Measurements from ENCODE around the gene MEIKIN. TPM values are rescaled to one million over a fixed set of nuclear protein-coding genes. Genes with fewer than 3 reads are reported as not detected.

MEIKIN gene
- total and polyA plus RNA-seq, 2 donors (not counting 3 experiments of a cell fraction or from before 2014, with no cell fraction given): not detected

- H3K27me3 ChIP-seq (ENCODE audit: control insufficient read depth in 2 of 2, insufficient read depth in 2 of 2, low read length in 2 of 2): peaks cover 0 to 4% of the 10 kb centered on the region in 2 experiments
- BruUV-seq (replicated peaks): no TSS peak
These were observed 65.8 kb downstream of the MEIKIN start for GRCh38 chr5:131879705-131880104.

More at GRCh38 chr5:131879705-131880104, 65.8 kb downstream of the MEIKIN start:
- Histone ChIP-seq H3K4me3 (replicated peaks in 1 of 3; ENCODE audit: insufficient read depth in 1 of 3, low read depth in 1 of 3, low read length in 3 of 3) (no peak overlapping the region), H2AFZ (ENCODE audit: low read depth, low read length) (no peak overlapping the region), H3K36me3 (ENCODE audit: control insufficient read depth in 2 of 2, extremely low read depth in 1 of 2, insufficient read depth in 2 of 2, low read length in 2 of 2) (no peaks in the 10 kb centered on the region), H3K4me1 (ENCODE audit: control insufficient read depth, extremely low read depth, insufficient read depth, low read length) (no peaks in the 10 kb centered on the region), H3K9me3 (replicated peaks; ENCODE audit: control insufficient read depth, insufficient read depth, low read length) (no peaks in the 10 kb centered on the region), H3K27ac (ENCODE audit: insufficient read depth, low read depth, low read length) (no peak overlapping the region), H3K9me1 (replicated peaks; ENCODE audit: control insufficient read depth, extremely low read depth, insufficient read depth, low read length) (no peaks in the 10 kb centered on the region), H4K20me1 (replicated peaks; ENCODE audit: control insufficient read depth, extremely low read depth, insufficient read depth, low read length) (no peaks in the 10 kb centered on the region), H3K4me2 (ENCODE audit: insufficient read depth, low read length) (no peak overlapping the region), H3K9ac (replicated peaks; ENCODE audit: extremely low read depth, insufficient read depth, low read length) (no peak overlapping the region), H3K79me2 (ENCODE audit: control insufficient read depth, insufficient read depth, low read length) (no peaks in the 10 kb centered on the region)
- intact Hi-C loops (cut with micrococcal nuclease): no loop called here
- FAIRE-seq: no peak
- dilution Hi-C loops (cut with MboI; ENCODE audit: extremely low pct_ligation_motif_present, low sequenced_read_pairs): no loop called here
- ChIA-PET POLR2A (no interaction called here), CTCF (interaction anchor here (1.1 kb wide), 1 partner anchor 24 kb away, joined by 4 read pairs; no protein-coding TSS in a partner anchor)
- no peak for DNase-seq (ENCODE audit: low read depth, low spot score)
- no peak for TF ChIP-seq FOS (IDR thresholded peaks at IDR 0.05; ENCODE audit: borderline replicate concordance, insufficient read depth, low read length)
- TF ChIP-seq EZH2 (IDR thresholded peaks at IDR 0.05; ENCODE audit: borderline replicate concordance, low read depth, low read length, severe bottlenecking): no peak
- no peak for TF ChIP-seq POLR2AphosphoS5 (IDR thresholded peaks at IDR 0.05; ENCODE audit: insufficient read depth, low read depth, low read length)
- TF ChIP-seq MAX (IDR thresholded peaks at IDR 0.05; ENCODE audit: insufficient read depth, insufficient read length): no peak
- TF ChIP-seq JUN (IDR thresholded peaks at IDR 0.05; ENCODE audit: borderline replicate concordance, insufficient read depth, insufficient read length, low read depth): no peak
- no peak for TF ChIP-seq CTCF (IDR thresholded peaks at IDR 0.05; ENCODE audit: extremely low read depth in 1 of 2, insufficient read depth in 1 of 2, low read depth in 1 of 2, low read length in 2 of 2)

All from endothelial cell of umbilical vein (primary cell).